GM21786 (cell line): ENCODE data around the gene BCAP31.
"Not testable (repeated sequence)": the region's sequence is repeated elsewhere in the genome, so short reads cannot be mapped to it uniquely, and the experiment has no call there.

Experiments
- ATAC-seq: cut with Tn5 transposase; IDR thresholded peaks from one replicate; pipeline ENCODE4 v1.9.1; 2021; ENCODE audit not compliant: unreplicated experiment

Gene BCAP31

DNA sequence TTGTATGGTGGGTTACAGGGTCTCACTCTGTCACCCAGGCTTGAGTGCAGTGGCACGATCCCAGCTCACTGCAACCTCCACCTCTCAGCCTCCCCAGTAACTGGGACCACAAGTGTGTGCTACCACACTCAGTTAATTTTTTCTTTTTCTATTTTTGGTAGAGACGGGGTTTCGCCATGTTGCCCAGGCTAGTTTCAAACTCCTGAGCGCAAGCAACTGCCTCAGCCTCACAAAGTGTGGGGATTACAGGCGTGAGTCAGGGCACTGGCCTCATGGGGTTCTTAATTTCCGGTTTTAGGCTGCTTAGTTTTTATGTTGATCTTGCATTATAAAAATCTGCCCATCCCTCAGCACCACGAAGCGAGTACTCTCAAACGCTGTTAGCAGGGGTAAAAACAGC, 6.7 kb downstream of the BCAP31 start:
- ATAC-seq = no peak

DNA sequence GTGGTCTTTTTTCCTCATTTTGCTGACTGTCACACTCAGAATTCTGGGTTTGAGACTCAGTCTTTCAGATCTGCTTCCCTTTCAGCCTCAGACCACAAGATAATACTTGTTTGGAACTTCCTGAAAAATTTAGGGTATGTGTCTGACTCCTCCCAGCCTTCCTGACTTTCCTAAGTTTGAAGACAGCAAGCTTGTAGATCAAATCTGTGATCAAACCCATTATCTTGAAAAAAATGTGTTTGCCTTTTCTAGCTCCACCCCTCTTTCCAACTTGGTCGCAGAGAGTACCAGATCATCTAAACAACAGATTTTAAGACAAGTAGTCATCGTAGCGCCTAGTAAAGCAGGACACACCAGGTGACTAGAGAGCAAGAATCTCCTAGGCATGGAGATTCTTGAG, 9.9 kb downstream of the BCAP31 start:
- no peak for ATAC-seq

DNA sequence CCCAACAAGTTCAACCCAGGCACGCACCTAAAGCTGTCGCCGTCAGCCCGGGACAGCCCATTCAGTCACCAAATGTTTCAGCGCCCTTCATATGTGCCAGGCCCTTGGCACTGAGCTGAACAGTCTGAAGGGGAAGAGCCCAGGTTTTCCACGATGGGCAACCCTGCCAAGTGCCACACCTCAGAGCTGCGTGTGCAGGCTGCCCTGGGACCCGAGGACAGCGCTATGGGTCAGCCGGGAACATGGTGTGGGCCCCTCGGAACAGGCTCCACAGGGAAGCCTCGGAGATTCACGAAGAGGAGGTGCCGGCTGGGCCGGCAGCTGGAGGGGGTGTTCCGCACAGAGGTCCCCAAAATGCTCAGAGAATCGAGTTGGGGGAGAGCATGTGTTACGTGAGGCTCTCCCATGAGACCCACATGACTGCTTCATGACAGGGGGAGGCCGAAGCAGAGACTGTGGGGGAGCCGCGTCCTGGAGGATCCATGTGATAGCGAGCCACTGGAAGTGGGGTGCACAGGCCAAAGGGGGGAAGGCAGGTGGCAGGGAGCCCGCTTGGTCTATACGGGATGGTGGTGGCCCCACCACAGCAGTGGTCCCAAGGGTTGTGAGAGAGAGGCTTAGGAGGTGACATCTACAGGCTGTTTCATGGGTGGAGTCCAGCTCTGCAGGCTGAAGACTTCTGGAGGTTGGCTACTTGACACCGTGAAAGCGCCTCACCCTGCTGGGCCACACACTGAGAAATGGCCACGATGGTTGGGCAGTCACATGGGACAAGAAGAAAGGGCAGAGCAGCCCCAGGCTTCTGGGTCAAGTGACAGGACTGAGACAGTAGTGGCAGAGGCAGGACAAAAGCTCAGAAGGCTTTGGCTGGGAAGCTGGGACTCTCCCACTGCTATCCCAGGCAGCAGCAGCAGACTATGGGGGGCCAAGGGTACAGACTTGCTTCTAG, 14.2 kb downstream of the BCAP31 start:
- no peak for ATAC-seq

DNA sequence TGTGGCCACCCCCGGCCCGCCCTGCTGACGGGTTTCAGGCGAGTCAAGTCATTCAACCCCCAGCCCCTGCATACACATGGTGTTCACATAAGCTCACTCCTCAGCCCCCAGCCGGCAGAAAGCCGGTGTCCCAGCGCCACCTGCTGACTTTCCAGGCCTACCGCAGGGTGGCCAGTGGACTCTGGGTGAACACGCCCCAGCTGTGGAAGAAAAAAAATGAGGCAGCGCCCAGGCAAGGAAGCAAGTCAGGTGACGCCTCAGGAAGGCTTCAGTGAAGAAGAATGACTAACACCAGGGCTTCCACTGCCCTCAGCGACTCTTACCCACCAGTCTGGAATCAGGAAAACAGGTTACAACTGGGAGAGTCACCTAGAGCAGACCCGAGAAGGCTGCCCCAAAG, 15.8 kb downstream of the BCAP31 start:
- ATAC-seq = no peak

DNA sequence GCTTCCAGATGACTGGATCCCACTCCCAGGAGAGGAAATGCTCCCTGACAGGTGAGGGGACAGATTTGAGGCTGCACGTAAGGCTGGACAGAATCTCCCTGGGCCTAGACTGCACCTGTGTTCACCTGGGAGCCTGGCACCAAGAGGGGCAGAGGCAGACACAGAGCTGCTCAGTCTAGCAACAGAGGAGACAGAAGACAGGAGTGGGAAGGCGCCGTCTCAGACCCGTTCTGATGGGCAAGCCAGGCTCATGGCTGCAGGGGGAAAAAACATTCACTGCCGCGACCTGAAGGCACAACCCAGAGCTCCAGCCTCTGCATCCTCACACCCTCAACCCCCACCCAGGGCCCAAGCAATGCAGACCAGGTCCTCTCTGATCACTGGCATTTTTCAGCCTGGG, 16.8 kb downstream of the BCAP31 start:
- ATAC-seq = no peak

DNA sequence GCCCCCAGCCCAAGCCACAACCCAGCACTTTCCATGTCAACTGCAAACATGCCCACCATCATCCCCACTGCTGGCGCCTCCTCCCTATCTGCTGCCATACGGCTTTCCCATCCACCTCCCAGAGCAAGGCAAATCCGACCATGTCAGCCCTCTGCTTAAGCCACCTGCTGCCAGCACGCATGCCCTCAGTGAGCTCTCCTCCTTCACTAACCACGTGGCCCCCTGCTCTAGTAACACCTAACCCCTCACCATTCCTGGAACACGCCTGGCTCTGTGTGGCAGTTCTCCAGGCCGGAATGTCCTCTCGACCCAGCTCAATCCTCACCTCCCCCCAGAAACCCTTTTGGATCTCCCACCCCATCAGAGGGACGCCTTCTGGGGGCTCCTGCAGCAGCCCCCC, 17.4 kb downstream of the BCAP31 start:
- no peak for ATAC-seq

DNA sequence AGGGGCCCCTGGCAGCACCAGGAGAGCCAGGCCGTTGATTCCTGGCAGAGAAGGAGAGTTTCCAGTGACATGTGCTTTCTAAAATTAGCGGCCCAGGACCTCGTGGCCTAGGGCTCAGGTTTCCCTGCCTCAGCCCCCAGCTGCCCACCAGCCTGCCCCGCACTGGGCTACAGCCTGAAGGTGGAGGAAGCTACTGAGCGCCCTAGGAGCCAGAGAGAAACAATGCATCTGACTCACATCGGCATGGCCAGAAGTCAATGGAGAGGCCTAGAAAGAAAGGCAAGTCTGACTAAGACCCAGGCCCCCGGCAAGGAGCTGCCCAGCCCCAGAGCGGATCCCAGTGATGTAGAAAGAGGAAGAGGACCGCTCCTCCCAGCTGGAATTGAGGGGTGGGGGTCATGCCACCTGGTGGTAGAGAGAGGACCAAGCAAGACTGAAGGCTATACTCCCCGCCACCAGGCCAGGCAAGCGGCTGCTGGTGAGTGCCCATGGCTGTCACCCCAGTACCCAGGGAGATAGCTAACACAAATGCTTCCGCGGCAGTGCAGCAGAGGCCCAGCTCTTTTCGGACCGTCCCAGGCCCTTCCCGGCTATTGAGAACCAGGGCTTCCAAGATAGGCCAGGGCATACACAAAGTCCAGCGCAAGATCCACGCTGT, 18.7 kb downstream of the BCAP31 start:
- not testable (repeated sequence) for ATAC-seq

DNA sequence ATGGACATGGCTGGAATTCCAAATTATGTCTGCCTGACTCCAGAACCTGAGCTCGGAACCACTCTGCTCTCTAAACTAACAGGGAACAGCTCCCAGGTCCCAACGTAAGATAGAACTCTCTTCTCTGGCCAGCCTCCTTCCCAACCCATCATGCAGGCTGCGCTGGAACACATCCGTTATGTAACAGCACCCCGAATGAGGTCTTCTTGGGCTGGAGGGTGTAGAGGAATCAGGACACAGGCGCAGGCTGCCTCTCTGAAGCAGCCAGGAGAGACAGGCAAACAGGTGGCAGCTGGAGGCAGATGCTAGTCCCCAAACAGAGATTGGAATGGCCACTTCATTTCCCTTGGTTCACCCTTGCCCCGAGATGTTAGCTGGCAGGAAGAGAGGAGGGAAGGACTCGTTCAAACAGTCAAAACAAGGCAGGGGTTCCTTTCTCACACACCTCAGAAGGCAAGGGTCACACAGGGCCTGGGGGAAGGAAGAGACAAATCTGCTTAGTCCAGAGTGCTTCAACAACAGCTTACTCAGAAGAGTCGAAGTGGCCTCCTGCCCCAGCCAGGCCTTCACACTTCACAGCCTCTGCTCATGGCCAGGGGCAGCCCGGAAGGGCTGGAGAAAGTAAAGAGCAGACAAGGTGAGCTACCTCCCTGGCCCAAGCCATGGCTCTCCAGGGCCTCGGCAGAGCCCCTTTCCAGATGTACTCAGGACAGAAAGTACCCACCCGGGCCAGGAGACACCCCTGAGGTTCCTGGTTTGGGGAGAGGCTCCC, 19.4 kb downstream of the BCAP31 start:
- not testable (repeated sequence) for ATAC-seq

DNA sequence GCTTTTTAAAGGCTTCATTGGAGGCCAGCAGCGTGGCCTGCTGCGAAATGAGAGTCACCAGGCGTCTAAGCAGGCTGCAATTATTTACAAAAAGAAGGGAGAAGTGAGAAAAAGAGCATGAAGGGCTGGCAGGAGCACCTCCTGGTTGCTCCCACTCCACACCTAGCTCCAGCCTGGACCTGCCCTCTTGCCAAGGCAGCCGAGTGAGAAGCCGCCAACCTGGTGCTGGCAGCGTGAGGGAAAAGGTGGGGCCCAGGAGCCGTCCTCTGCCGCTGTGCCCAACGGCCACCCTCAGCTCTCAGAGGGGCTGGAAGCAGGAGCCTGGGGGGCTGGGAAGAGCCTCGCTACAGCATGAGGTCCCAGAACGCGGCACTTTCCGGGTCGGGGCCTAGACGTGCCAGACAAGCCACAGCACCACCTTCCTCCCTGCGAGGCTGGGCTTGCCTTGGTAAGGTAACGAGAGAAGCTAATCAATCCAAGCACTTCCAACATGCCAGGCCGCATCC, 20.1 kb downstream of the BCAP31 start:
- no peak for ATAC-seq

DNA sequence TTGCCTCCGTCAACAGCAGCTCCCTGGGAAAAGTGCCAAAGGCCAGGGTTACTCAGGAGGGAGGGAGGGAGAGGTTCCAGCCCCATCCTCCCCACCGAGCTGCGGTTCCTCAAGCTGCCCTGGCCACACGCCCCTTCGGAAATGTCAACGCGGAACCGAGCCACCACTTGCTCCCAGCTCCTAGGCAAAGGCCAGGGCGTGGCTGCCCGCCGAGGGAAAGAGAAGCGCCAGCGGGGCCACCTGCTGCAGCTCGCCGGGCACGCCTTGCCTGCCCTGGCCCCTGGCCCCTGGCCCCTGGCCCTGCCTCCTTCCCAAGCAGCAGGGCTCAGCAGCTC, 21.2 kb downstream of the BCAP31 start:
- no peak for ATAC-seq

DNA sequence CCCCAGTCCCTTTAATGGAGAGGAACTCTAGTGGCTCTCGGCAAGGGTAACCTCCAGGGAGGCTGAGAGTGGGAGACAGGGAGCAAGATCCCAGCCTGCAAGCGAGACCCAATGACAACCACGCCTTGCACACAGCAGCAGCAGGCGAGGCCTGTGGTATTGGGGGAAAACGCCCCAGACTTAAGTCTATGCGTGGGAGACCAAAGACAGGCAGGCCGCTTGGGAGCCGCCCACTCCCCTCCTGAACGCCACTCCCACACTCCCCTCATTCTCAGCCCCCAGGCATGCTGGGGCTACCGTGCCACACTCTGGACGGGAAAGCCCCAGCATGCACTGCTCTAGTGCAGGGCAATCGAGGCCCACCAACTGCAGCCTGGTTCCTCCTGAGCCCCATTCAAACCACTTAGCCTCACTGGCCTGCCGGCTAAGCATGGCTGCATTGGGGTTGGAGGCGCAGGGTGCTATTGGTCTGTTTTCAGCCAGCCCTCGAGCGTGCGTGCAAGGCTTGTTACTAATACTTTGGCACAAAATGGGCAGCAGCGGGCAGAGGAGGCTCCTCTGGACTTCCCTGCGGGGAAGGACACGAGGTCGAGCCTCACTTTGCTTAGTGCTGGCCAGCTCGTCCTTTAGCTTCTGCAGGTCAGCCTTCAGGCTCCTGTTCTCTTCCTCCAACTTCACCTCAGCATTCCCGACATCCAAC, 21.7 kb downstream of the BCAP31 start:
- ATAC-seq = no peak

DNA sequence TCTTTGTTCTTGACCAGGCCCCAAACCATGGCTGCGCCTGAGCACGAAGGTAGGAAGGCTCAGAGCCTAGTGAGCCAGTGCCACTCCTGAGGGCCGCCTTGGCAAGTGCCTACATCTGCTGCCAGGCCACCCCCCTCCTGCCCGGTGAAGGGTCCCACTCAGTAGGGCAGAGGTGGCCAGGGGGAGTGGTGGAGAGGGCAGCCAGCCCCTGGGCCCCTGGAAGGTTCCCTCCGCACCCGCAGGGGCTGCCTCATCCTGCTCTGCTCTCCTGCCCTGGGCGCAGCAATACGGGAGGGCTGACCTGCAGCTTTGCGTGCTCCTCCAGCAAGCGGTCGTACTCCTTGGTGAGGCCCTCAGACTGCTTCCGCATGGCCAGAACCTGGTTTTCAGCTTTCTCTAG, 22.5 kb downstream of the BCAP31 start:
- no peak for ATAC-seq

DNA sequence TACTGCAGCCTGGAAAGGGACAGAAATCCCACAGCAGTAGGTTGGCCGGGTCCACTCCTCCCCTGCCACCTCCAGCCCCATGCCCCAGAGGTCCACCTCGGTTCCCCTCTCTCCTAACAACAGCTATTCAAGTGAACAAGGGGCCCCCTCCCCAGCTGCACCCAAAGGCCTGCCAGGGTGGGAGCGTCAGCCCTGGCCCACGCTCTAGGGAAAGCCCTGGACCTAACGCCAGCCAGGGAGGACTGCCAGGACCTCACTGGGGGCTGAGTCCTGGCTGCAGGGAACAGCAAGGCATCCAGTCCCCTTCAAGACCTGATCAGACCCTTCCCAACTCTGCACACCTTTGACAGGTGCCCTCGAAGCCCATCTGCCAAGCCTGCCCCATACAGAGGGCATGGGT, 23.2 kb downstream of the BCAP31 start:
- ATAC-seq = no peak

DNA sequence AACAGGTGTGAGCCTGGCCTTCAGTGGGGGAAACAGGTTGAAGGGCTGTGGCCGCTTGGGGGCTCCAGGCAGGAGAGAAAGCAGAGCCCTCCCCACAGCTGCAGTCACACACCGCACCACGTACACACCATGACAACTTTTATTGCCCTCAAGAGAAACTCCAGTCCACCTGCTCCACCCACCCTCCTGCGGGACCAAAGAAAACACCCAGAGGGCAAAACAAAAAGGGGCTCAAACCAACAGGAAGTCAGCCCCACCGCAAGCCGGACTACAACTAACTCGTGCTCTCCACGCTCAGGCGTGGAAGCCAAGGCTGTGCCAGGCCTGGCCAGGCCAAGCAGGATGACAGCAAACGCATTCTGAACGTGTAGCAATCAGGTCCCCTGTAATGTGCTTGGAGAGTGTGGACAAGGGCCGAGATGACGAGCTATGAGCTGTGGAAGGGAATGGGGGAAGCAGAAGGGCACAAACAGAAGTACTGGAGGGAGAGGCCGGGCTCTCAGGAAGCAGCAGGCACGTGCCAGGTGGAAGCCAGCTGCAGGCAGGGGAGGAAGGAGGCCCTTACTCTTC, 23.7 kb downstream of the BCAP31 start:
- no peak for ATAC-seq

DNA sequence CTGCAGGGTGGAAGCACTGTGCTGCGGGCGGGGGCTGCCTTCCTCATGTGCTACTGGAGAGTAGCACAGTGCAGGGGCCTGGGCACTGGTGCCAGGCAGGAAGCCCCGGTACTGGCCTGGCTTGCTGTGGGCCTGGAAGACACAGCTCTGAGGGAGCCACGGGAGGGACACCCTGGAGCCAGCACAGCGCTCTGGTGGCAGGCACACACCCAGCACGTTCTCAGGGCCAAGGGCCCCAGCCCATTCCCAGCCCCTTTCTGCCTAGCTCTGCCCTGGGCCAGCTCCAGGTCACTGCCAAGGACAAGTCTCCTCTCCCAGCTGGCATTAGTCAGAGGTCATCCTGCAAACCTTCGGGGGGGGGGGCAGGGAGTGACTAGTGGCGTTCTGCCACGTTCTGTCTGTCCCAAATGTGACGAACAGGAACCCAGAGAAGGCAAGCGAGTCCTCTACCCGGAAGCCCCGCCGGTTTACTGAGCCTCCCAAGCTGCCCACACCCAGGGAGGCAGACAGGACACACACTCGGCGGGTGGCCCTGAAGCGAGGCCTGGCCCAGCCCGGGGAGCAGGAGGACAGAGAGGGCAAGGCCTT, 24.3 kb downstream of the BCAP31 start:
- not testable (repeated sequence) for ATAC-seq

DNA sequence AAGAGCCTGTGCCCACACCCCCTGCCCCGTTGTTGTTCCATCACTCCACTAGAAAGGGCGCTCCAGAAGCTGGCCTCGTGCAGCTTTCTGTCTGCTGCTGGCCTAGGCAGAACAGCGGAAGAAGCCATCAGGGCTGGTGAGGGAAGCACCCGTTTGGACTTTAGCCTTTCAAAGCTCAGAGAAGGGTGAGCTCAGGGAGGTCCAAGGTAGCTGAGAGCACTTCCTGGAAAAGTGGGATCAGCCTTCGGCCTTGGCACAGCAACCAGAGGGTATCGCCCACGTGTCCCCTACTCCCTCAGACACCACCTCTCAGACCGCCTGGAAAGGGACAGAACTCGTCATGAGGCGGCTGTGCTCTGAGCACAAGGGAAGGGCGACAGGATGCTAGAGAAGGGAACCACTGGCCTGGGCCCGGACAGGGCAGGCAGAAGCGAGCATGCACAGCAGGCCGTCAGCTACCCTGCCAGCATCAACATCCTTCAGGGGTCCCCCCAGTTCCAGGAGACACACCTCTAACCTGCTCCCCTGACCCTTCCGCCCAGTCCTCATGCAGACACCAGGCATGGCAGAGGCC, 24.9 kb downstream of the BCAP31 start:
- not testable (repeated sequence) for ATAC-seq

DNA sequence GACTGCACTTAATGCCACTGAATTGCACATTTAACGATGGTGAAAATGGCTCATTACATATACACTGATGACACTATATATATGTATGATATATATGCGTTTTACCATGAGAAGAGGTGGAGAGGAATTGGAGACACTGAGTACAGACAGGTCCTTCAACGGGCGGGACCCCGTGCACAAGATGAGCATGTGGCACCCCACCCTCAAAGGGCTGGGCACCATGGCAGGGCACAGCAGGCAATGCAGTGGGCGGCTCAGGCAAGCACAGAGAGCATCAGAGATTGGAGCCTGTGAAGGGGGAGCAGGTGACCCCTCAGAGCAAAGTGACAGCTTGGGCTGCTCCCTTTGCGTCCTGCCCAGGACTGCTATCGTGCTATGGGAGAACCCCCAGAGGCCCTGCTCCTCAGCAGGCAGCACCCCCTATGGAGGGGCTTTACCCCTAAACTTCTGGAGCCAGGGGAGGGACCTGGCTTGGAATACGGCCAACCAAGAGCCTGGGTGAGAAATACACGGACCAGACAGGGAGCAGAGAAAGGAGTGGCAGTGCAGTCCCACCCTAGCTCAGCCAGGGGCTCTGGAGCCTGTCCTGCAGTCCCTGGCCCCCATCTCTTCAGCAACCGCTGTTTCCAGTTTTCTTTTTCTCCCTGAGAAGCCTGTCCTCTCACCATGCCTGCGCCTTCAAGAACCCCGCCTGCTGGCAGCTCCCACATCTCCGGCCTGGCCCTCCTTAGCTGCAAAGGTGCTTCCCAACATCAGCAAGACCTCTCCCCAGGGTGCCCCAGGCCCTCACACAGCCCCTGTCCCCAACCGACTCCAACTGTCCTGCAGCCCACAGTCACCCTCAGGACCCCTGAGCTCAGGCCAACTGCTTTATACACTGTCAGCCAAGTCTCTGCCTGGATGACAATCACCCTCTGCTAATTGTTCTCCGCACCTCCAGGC, 26.0 kb downstream of the BCAP31 start:
- no peak for ATAC-seq

DNA sequence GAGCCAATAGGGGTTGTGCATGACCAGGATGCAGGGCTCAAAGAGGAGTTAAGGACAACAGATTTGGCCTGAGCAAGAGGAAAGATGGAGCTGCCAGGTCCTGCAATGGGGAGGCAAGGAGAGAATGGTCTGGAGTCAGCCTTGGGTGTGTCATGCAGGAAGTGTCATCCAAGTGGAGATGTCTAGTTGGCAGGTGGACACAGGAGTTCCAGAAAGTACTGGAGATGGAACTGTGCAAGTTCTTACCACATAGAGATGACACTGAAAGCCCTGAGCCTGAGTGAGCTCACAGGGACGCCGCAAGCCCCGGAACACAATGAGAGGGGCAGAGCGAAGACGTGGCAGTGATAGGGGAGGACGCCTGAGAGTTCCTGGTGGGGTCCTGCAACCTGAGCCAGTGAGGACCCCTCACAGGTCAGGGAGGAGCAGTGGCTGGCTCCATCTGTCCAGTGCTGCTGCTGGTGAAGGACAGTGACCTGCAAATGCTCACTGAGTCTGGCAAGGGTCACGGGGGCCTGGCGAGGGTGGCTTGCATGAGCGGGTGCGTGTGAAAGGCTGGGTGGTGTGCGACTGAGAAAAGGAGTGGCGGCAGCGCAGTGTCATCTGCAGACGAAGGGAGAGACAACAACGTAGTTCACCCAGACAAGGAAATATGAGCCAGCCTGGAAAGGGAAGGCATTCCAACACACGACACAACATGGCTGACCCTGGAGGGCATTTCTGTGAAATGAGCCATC, 27.0 kb downstream of the BCAP31 start:
- not testable (repeated sequence) for ATAC-seq
